ENCODE results near the gene LRRN2.

Gene LRRN2

GRCh38 chr1:204712708-204713430, 27.3 kb upstream of the LRRN2 start:
- in situ Hi-C loops (cut with MboI; ENCODE audit: low sequenced_read_pairs, unreplicated experiment): no loop called here
- DNase-seq (ENCODE audit: low spot score): no peak
- TF ChIP-seq, protein P1, sequence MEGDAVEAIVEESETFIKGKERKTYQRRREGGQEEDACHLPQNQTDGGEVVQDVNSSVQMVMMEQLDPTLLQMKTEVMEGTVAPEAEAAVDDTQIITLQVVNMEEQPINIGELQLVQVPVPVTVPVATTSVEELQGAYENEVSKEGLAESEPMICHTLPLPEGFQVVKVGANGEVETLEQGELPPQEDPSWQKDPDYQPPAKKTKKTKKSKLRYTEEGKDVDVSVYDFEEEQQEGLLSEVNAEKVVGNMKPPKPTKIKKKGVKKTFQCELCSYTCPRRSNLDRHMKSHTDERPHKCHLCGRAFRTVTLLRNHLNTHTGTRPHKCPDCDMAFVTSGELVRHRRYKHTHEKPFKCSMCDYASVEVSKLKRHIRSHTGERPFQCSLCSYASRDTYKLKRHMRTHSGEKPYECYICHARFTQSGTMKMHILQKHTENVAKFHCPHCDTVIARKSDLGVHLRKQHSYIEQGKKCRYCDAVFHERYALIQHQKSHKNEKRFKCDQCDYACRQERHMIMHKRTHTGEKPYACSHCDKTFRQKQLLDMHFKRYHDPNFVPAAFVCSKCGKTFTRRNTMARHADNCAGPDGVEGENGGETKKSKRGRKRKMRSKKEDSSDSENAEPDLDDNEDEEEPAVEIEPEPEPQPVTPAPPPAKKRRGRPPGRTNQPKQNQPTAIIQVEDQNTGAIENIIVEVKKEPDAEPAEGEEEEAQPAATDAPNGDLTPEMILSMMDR (IDR thresholded peaks at IDR 0.05; ENCODE audit: borderline replicate concordance, control extremely low read depth, extremely low read depth, insufficient read depth, missing control alignments): no peak

GRCh38 chr1:204711947-204712701, 26.6 kb upstream of the LRRN2 start:
- DNase-seq (ENCODE audit: low spot score): no peak
- in situ Hi-C loops (cut with MboI; ENCODE audit: low sequenced_read_pairs, unreplicated experiment): no loop called here
- TF ChIP-seq, protein P1 (IDR thresholded peaks at IDR 0.05; ENCODE audit: borderline replicate concordance, control extremely low read depth, extremely low read depth, insufficient read depth, missing control alignments): no peak

- in situ Hi-C loops (cut with MboI; ENCODE audit: low sequenced_read_pairs, unreplicated experiment): no loop called here
- DNase-seq (ENCODE audit: low spot score): no peak
- TF ChIP-seq, protein P1 (IDR thresholded peaks at IDR 0.05; ENCODE audit: borderline replicate concordance, control extremely low read depth, extremely low read depth, insufficient read depth, missing control alignments): no peak
Observed at GRCh38 chr1:204711103-204711946, 25.8 kb upstream of the LRRN2 start.

GRCh38 chr1:204709960-204710912, 24.7 kb upstream of the LRRN2 start:
- TF ChIP-seq, protein P1 (IDR thresholded peaks at IDR 0.05; ENCODE audit: borderline replicate concordance, control extremely low read depth, extremely low read depth, insufficient read depth, missing control alignments): no peak
- DNase-seq (ENCODE audit: low spot score): no peak
- in situ Hi-C loops (cut with MboI; ENCODE audit: low sequenced_read_pairs, unreplicated experiment): no loop called here

- in situ Hi-C loops (cut with MboI; ENCODE audit: low sequenced_read_pairs, unreplicated experiment): no loop called here
Observed at GRCh38 chr1:204709021-204709420, 23.5 kb upstream of the LRRN2 start.

More at GRCh38 chr1:204709021-204709420, 23.5 kb upstream of the LRRN2 start:
- DNase-seq (ENCODE audit: low spot score): no peak
- TF ChIP-seq, protein P1 (IDR thresholded peaks at IDR 0.05; ENCODE audit: borderline replicate concordance, control extremely low read depth, extremely low read depth, insufficient read depth, missing control alignments): no peak
